Effector memory CD4-positive, alpha-beta T cell (primary cell): ENCODE results near the gene FBF1.
"Not testable (repeated sequence)": the region's sequence is repeated elsewhere in the genome, so short reads cannot be mapped to it uniquely, and the experiment has no call there.

Source experiments
- DNase-seq, 3 donors: peaks; one replicate each; pipeline ENCODE4 v3.0.0-alpha.2; 2020
- H3K27ac ChIP-seq: 2 replicates; pipeline ENCODE4 v1.7.0; 2013; ENCODE audit warnings: mild to moderate bottlenecking, low read length, moderate library complexity; ENCODE audit not compliant: insufficient read depth, poor library complexity, severe bottlenecking
- H3K27me3 ChIP-seq: replicated peaks from 2 replicates; pipeline ENCODE4 v1.7.0; 2013; ENCODE audit warnings: mild to moderate bottlenecking, low read length; ENCODE audit not compliant: insufficient read depth, control insufficient read depth, poor library complexity, severe bottlenecking
- H3K36me3 ChIP-seq: 2 replicates; pipeline ENCODE4 v1.7.0; 2013; ENCODE audit warnings: mild to moderate bottlenecking, low read length, moderate library complexity; ENCODE audit not compliant: control insufficient read depth, insufficient read depth
- H3K4me1 ChIP-seq: 2 replicates; pipeline ENCODE4 v1.7.0; 2013; ENCODE audit warnings: low read length, mild to moderate bottlenecking; ENCODE audit not compliant: control insufficient read depth, insufficient read depth, poor library complexity, severe bottlenecking
- H3K4me3 ChIP-seq: 2 replicates; pipeline ENCODE4 v1.7.0; 2013; ENCODE audit warnings: low read length, low read depth, mild to moderate bottlenecking; ENCODE audit not compliant: insufficient read depth, poor library complexity, severe bottlenecking
- H3K9me3 ChIP-seq: 2 replicates; pipeline ENCODE4 v1.7.0; 2013; ENCODE audit warnings: mild to moderate bottlenecking, low read length, moderate library complexity; ENCODE audit not compliant: control insufficient read depth

The FBF1 gene

DNA sequence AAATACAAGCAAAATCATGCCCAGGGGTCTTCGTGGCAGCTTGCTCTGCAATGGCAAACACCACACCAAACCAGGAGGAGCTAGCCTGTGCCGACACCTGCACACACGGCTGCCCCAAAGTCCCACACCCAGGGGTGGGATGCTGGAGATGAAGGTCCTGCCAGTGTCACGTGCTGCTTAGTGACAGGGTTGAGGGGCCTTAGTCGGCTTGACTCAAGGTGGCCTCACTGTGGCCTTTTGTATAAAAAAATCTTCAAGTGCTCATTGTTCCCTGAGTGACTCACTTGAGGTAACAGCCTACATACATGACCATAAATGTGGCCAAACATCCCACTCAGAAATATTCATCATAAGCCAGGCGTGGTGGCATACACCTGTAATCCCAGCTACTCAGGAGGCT is 51.4 kb downstream of the FBF1 start:
- Histone ChIP-seq H3K4me3 (no peak overlapping the region), H3K36me3 (peaks cover 21% of the 10 kb centered on the region), H3K4me1 (peaks cover 4% of the 10 kb centered on the region), H3K27me3 (no peaks in the 10 kb centered on the region), H3K9me3 (no peaks in the 10 kb centered on the region), H3K27ac (no peak overlapping the region)
- DNase-seq: no peak

DNA sequence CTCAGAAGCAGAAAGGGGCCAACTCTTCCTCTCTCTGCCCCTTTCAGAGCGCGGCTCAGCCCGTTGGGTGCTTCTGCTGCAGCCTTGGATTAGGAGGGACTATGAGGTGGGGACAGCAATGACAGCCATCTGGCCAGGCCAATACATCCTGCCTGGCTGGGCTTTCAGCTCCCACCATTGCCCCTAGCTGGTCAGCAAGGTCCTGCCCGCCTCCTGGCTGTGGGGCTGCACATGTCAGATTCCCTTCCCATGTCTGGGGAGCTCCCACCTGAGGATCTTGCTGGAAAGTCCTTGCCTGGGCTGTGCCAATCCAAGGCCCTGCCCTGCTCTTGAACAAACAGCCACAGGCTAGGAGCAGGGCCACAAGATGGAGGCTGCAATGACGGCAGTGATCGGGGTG is 52.4 kb downstream of the FBF1 start:
- Histone ChIP-seq H3K4me3 (no peak overlapping the region), H3K36me3 (peaks cover 21% of the 10 kb centered on the region), H3K9me3 (no peaks in the 10 kb centered on the region), H3K4me1 (no peaks in the 10 kb centered on the region), H3K27ac (no peak overlapping the region), H3K27me3 (no peaks in the 10 kb centered on the region)
- DNase-seq: no peak

DNA sequence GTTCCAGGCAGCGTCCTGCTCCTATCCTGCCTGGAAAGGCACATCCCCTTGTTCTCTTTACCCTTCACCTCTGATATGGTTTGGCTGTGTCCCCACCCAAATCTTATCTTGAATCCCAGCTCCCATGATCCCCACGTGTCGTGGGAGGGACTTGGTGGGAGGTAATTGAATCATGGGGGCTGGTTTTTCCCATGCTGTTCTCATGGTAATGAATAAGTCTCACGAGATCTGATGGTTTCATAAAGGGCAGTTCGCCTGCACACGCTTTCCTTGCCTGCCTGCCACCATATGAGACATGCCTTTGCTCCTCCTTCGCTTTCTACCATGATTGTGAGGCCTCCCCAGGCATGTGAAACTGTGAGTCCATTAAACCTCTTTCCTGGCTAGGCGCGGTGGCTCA is 55.0 kb downstream of the FBF1 start:
- not testable (repeated sequence) for H3K4me3 ChIP-seq, H3K9me3 ChIP-seq, H3K36me3 ChIP-seq, H3K27me3 ChIP-seq, DNase-seq, H3K4me1 ChIP-seq, H3K27ac ChIP-seq

GRCh38 chr17:75885431-75885830 is 55.4 kb downstream of the FBF1 start:
- no peak for DNase-seq
- peaks cover 2% of the 10 kb centered on the region for H3K36me3 ChIP-seq
- H3K27me3 ChIP-seq: no peaks in the 10 kb centered on the region
- no peak overlapping the region for H3K27ac ChIP-seq
- H3K4me1 ChIP-seq: no peaks in the 10 kb centered on the region
- H3K9me3 ChIP-seq: no peaks in the 10 kb centered on the region
- no peak overlapping the region for H3K4me3 ChIP-seq

GRCh38 chr17:75881678-75882454 is 59.0 kb downstream of the FBF1 start:
- DNase-seq: no peak
- Histone ChIP-seq H3K36me3 (no peaks in the 10 kb centered on the region), H3K27ac (no peak overlapping the region), H3K27me3 (no peaks in the 10 kb centered on the region), H3K9me3 (no peaks in the 10 kb centered on the region), H3K4me3 (no peak overlapping the region), H3K4me1 (peaks cover 12% of the 10 kb centered on the region)

DNA sequence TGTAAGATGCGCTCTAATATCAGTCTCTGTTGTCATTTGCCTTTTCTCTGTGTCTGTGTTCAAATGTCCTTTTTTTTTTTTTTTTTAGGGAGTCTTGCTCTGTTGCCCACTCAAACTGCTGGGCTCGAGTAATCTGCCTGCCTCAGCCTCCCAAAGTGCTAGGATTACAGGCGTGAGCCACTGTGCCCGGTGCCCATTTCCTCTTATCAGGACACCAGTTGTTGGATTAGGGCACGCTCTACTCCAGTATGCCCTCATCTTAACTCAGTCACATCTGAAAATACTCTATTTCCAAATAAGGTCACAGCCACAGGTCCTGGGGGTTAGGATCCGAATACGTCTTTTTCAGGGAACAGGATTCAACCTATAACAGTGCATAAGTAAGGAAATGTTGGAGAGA is 60.6 kb downstream of the FBF1 start:
- DNase-seq: no peak
- Histone ChIP-seq H3K36me3 (no peaks in the 10 kb centered on the region), H3K27ac (no peak overlapping the region), H3K27me3 (no peaks in the 10 kb centered on the region), H3K4me1 (peaks cover 28% of the 10 kb centered on the region), H3K9me3 (no peaks in the 10 kb centered on the region), H3K4me3 (no peak overlapping the region)

GRCh38 chr17:75878174-75878998 is 62.5 kb downstream of the FBF1 start, which contains the start of gene TRIM47:
Gene TRIM47 (minus strand): TSS chr17:75878581. CDS start chr17:75878548, 33 bp downstream.
- peak within 1 kb of the TSS; percentile 74 for H3K27ac ChIP-seq
- peaks cover 41% of the 10 kb centered on the region for H3K4me1 ChIP-seq
- H3K9me3 ChIP-seq: no peaks in the 10 kb centered on the region
- DNase-seq: no peak
- no peaks in the 10 kb centered on the region for H3K27me3 ChIP-seq
- H3K36me3 ChIP-seq: peaks cover 9% of the 10 kb centered on the region
- H3K4me3 ChIP-seq: peak within 1 kb of the TSS; percentile 61

GRCh38 chr17:75877752-75878173 is 63.1 kb downstream of the FBF1 start:
- Histone ChIP-seq H3K4me3 (peak overlapping the region; percentile 61), H3K27me3 (no peaks in the 10 kb centered on the region), H3K36me3 (peaks cover 9% of the 10 kb centered on the region), H3K27ac (peak overlapping the region; percentile 74), H3K9me3 (no peaks in the 10 kb centered on the region), H3K4me1 (peaks cover 48% of the 10 kb centered on the region)
- peak; percentile 39 to 65 (median 55) for DNase-seq

- DNase-seq: no peak
- Histone ChIP-seq H3K36me3 (peaks cover 9% of the 10 kb centered on the region), H3K9me3 (no peaks in the 10 kb centered on the region), H3K27me3 (no peaks in the 10 kb centered on the region), H3K4me1 (peaks cover 54% of the 10 kb centered on the region), H3K27ac (peak overlapping the region; percentile 74), H3K4me3 (peak overlapping the region; percentile 61)
Measured at GRCh38 chr17:75876938-75877751, 63.7 kb downstream of the FBF1 start.
